ENCODE measurements around the gene TNFRSF14. TPM values are rescaled to one million over a fixed set of nuclear protein-coding genes. Genes with fewer than 3 reads are reported as not detected.

The TNFRSF14 gene
- total RNA-seq, 1 donor from 2014 or later = 0.36 TPM

DNA sequence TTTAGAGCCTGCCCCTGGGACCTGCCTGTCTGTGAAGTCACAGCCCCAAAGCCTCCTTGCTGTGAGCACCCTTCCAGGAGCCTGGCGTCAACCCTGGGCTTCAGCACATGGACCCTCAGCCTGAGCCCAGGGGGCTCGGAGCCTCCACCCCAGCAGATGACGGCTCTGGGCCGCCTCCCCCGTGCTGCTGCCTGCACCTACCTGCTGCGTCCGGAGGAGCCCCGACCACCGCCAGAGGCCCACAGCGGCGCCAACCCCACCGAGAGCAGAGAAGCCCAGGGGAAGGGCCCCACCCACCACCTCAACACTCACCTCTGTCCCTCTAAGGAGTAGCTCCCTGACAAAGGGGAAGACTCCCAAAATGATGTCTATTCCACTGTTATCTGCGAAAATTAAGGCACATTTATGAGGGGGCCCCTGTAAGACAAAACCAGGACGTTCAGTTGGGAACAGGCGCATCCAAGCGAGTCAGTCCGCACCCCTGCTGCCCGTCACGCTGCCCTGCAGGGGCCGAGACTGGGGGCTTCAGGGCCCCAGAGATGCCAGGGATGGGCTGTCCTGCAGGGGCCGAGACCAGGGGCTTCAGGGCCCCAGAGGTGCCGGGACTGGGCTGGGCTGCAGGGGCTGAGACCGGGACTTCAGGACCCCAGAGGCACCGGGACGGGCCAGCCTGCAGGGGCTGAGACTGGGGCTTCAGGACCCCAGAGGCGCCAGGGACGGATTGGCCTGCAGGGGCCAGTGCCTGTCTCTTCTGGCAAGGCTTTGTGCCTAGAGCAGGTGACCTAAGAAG is 45.6 kb upstream of the TNFRSF14 start:
- H3K36me3 ChIP-seq (ENCODE audit: insufficient read depth, low read length) = peaks cover 7% of the 10 kb centered on the region
- no peaks in the 10 kb centered on the region for H3K27me3 ChIP-seq (ENCODE audit: insufficient read depth, low read length)
- Mint-ChIP-seq H3K4me3 (ENCODE audit: unreplicated experiment) (no peak overlapping the region), H3K4me1 (ENCODE audit: low read depth, unreplicated experiment) (no peaks in the 10 kb centered on the region), H3K27ac (ENCODE audit: unreplicated experiment) (no peak overlapping the region), H3K9me3 (ENCODE audit: unreplicated experiment) (no peaks in the 10 kb centered on the region), H3K27me3 (ENCODE audit: low read depth, unreplicated experiment) (no peaks in the 10 kb centered on the region), H3K36me3 (ENCODE audit: low read depth, unreplicated experiment) (no peaks in the 10 kb centered on the region)
- H4K20me1 ChIP-seq (ENCODE audit: insufficient read depth, low read length) = peaks cover 34% of the 10 kb centered on the region
- H3K4me1 ChIP-seq (ENCODE audit: insufficient read depth, low read length) = no peaks in the 10 kb centered on the region
- H3K9ac ChIP-seq (ENCODE audit: low read length) = no peak overlapping the region
- TF ChIP-seq, protein P1, sequence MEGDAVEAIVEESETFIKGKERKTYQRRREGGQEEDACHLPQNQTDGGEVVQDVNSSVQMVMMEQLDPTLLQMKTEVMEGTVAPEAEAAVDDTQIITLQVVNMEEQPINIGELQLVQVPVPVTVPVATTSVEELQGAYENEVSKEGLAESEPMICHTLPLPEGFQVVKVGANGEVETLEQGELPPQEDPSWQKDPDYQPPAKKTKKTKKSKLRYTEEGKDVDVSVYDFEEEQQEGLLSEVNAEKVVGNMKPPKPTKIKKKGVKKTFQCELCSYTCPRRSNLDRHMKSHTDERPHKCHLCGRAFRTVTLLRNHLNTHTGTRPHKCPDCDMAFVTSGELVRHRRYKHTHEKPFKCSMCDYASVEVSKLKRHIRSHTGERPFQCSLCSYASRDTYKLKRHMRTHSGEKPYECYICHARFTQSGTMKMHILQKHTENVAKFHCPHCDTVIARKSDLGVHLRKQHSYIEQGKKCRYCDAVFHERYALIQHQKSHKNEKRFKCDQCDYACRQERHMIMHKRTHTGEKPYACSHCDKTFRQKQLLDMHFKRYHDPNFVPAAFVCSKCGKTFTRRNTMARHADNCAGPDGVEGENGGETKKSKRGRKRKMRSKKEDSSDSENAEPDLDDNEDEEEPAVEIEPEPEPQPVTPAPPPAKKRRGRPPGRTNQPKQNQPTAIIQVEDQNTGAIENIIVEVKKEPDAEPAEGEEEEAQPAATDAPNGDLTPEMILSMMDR (IDR thresholded peaks at IDR 0.05; ENCODE audit: insufficient read depth, low read depth, low read length) = no peak
- TF ChIP-seq EZH2 (IDR thresholded peaks at IDR 0.05; ENCODE audit: insufficient read depth, low read length) = no peak
- no peaks in the 10 kb centered on the region for H3K9me3 ChIP-seq (ENCODE audit: insufficient read depth, low read depth, low read length)
- DNase-seq (ENCODE audit: low read depth) (no peak), FAIRE-seq (no peak)
- no peak overlapping the region for H3K27ac ChIP-seq (ENCODE audit: low read depth, low read length)
- H3K79me2 ChIP-seq (ENCODE audit: insufficient read depth, low read length) = no peaks in the 10 kb centered on the region
- no peak overlapping the region for H2AFZ ChIP-seq (ENCODE audit: low read depth, low read length)
- H3K4me2 ChIP-seq (ENCODE audit: low read length) = no peak overlapping the region
- H3K4me3 ChIP-seq (ENCODE audit: insufficient read depth, low read depth, low read length) = no peak overlapping the region

DNA sequence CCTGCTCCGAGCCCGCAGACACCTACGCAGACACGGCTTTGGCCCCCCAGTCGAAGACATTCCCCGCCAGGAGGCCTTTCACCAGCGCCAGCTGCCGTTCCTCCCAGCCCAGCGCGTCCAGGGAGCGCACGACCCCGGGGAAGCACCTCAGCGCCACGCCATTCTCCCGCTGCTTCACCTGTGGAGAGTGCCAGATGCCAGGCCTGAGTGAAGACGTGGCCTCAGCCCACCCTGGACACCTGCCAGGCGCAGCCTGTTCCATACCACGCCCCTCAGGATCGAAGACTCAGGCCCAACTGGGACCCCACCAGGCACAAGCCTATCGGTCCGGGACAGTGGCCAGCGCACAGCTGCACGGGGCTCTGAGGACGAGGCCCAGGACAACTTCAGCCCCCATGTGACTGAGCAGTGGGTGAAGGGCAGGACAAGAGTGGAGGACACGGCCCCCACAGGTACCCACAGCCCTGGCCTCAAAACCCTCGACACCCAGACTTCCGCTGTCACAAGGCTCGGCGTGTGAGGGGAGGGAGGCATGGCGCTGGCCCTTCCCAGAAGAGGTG is 43.2 kb upstream of the TNFRSF14 start:
- Mint-ChIP-seq H3K4me3 (ENCODE audit: unreplicated experiment) (no peak overlapping the region), H3K36me3 (ENCODE audit: low read depth, unreplicated experiment) (no peaks in the 10 kb centered on the region), H3K27me3 (ENCODE audit: low read depth, unreplicated experiment) (no peaks in the 10 kb centered on the region), H3K9me3 (ENCODE audit: unreplicated experiment) (no peaks in the 10 kb centered on the region), H3K4me1 (ENCODE audit: low read depth, unreplicated experiment) (no peaks in the 10 kb centered on the region), H3K27ac (ENCODE audit: unreplicated experiment) (no peak overlapping the region)
- no peaks in the 10 kb centered on the region for H3K27me3 ChIP-seq (ENCODE audit: insufficient read depth, low read length)
- H3K4me1 ChIP-seq (ENCODE audit: insufficient read depth, low read length) = no peaks in the 10 kb centered on the region
- H4K20me1 ChIP-seq (ENCODE audit: insufficient read depth, low read length) = peaks cover 26% of the 10 kb centered on the region
- DNase-seq (ENCODE audit: low read depth) = no peak
- TF ChIP-seq EZH2 (IDR thresholded peaks at IDR 0.05; ENCODE audit: insufficient read depth, low read length) = no peak
- TF ChIP-seq, protein P1 (IDR thresholded peaks at IDR 0.05; ENCODE audit: insufficient read depth, low read depth, low read length) = no peak
- H3K27ac ChIP-seq (ENCODE audit: low read depth, low read length) = no peak overlapping the region
- peaks cover 7% of the 10 kb centered on the region for H3K36me3 ChIP-seq (ENCODE audit: insufficient read depth, low read length)
- H3K9ac ChIP-seq (ENCODE audit: low read length) = no peak overlapping the region
- no peak for FAIRE-seq
- H3K4me3 ChIP-seq (ENCODE audit: insufficient read depth, low read depth, low read length) = no peak overlapping the region
- no peak overlapping the region for H3K4me2 ChIP-seq (ENCODE audit: low read length)
- no peak overlapping the region for H2AFZ ChIP-seq (ENCODE audit: low read depth, low read length)
- no peaks in the 10 kb centered on the region for H3K79me2 ChIP-seq (ENCODE audit: insufficient read depth, low read length)
- H3K9me3 ChIP-seq (ENCODE audit: insufficient read depth, low read depth, low read length) = no peaks in the 10 kb centered on the region
